ENCODE results near the gene MAMDC4. TPM values are rescaled to one million over a fixed set of nuclear protein-coding genes. Genes with fewer than 3 reads are reported as not detected.
"Not testable (repeated sequence)": the region's sequence is repeated elsewhere in the genome, so short reads cannot be mapped to it uniquely, and the experiment has no call there.

The MAMDC4 gene
- total RNA-seq, 6 experiments from 2014 or later: 2.3 to 3.4 (median 3.0) TPM

- H3K36me3 Mint-ChIP-seq (ENCODE audit: low read depth): no peaks in the 10 kb centered on the region
- DNase-seq: no peak
Measured at GRCh38 chr9:136831002-136831719, 21.0 kb upstream of the MAMDC4 start.

GRCh38 chr9:136831720-136832104, 20.4 kb upstream of the MAMDC4 start:
- H3K27ac Mint-ChIP-seq: no peak overlapping the region
- H3K27me3 Mint-ChIP-seq (ENCODE audit: insufficient read depth): no peaks in the 10 kb centered on the region; the same call in none of the 2 replicates
- H3K4me1 Mint-ChIP-seq (ENCODE audit: low read depth): no peaks in the 10 kb centered on the region
- no peak for DNase-seq
- no peaks in the 10 kb centered on the region for H3K36me3 Mint-ChIP-seq (ENCODE audit: low read depth)
- H3K4me3 Mint-ChIP-seq: no peak overlapping the region
- TF ChIP-seq CTCF (IDR thresholded peaks at IDR 0.05): no peak
- H3K9me3 Mint-ChIP-seq: no peaks in the 10 kb centered on the region

More at GRCh38 chr9:136831002-136831719, 21.0 kb upstream of the MAMDC4 start:
- Mint-ChIP-seq H3K9me3 (no peaks in the 10 kb centered on the region), H3K4me3 (no peak overlapping the region), H3K27me3 (ENCODE audit: insufficient read depth) (no peaks in the 10 kb centered on the region; the same call in none of the 2 replicates), H3K4me1 (ENCODE audit: low read depth) (no peaks in the 10 kb centered on the region), H3K27ac (no peak overlapping the region)
- TF ChIP-seq CTCF (IDR thresholded peaks at IDR 0.05): no peak

DNA sequence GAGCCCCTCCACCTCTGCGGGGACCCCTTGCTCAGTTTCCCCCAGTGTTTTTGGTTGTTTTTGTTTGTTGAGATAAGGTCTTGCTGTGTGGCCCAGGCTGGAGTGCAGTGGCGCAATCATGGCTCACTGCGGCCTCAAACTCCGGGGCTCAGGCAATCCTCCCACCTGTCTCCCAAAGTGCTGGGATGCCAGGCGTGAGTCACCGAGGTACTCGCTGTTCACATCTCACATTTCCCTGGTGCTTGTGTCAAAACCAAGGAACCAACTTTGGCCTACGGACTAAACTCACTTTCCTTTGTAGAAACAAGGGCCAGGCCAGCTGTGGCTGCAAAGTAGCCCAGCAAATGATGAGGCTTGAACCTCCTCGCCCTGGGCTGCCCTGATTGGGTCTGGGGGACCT, 19.6 kb upstream of the MAMDC4 start:
- Mint-ChIP-seq H3K27ac (no peak overlapping the region), H3K4me3 (no peak overlapping the region), H3K27me3 (ENCODE audit: insufficient read depth) (no peaks in the 10 kb centered on the region; the same call in none of the 2 replicates), H3K9me3 (no peaks in the 10 kb centered on the region), H3K4me1 (ENCODE audit: low read depth) (no peaks in the 10 kb centered on the region), H3K36me3 (ENCODE audit: low read depth) (no peaks in the 10 kb centered on the region)
- DNase-seq: no peak
- TF ChIP-seq CTCF (IDR thresholded peaks at IDR 0.05): no peak

DNA sequence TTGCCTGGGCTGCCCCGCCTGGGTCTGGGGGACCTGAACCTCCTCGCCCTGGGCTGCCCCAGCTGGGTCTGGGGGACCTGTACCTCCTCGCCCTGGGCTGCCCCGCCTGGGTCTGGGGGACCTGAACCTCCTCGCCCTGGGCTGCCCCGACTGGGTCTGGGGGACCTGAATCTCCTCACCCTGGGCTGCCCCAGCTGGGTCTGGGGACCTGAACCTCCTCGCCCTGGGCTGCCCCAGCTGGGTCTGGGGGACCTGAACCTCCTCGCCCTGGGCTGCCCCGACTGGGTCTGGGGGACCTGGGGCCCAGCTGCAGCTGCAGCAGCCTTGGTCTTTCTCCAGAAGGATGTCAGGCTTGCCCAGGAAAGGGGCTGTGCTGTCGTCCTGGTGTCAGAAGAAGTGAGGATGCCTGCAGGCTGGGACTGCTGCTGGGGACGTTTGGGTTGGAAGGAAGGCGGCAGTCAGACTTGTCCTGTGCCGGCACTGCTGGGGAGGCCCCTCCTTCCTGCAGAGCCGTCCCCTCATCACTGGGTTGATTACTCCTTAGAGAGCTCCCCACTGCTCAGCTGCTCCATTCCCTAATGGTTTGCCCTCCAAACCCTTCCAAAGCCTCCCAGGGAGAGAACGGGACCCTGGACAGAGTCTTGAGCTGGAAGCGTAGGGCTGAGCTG, 18.6 kb upstream of the MAMDC4 start:
- H3K27ac Mint-ChIP-seq; H3K36me3 Mint-ChIP-seq (ENCODE audit: low read depth); H3K27me3 Mint-ChIP-seq (ENCODE audit: insufficient read depth); H3K4me1 Mint-ChIP-seq (ENCODE audit: low read depth); DNase-seq; H3K4me3 Mint-ChIP-seq; H3K9me3 Mint-ChIP-seq: not testable (repeated sequence)

DNA sequence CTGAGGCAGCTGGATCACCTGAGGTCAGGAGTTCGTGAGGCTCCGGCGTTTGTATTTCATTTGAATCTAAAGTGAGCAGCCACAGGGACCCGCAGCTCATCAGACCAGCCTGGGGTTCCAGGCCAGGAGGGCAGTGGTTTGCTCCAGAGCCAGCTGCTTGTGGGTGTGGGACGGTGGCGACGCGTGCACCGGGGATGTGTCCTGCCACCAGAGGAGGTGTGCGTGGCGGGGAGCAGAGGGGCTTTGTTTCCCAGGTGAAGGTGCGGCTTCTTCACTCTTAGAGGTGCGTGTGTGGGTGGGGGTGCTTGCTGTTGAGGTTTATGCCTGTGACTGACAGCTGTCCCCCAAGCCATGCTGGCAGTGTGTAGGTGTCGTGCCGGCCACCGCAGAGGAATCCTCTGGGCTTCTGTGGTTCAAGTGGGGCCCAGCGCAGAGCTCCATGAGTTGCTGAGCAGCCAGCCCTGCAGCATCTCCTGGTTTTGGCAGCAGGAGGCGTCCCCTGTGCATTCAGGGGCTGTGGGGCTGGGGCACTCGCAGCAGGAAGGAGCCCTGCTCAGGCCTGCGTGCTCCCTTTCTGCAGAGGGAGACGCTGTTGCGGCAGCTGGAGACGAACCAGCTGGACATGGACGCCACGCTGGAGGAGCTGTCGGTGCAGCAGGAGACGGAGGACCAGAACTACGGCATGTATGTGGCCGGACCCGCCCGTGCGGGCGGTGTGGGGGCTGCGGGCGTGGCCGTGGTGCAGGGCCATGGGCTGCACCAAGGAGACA, 16.8 kb upstream of the MAMDC4 start:
- Mint-ChIP-seq H3K27me3 (ENCODE audit: insufficient read depth) (peaks cover 3% of the 10 kb centered on the region), H3K9me3 (no peaks in the 10 kb centered on the region), H3K27ac (no peak overlapping the region), H3K4me1 (ENCODE audit: low read depth) (peaks cover 6% of the 10 kb centered on the region), H3K4me3 (no peak overlapping the region), H3K36me3 (ENCODE audit: low read depth) (peaks cover 4% of the 10 kb centered on the region)
- no peak for DNase-seq
- TF ChIP-seq CTCF (IDR thresholded peaks at IDR 0.05): no peak

Data from HFFc6 (cell line).